PC-3 (cell line): ENCODE measurements around the gene HES1. TPM values are rescaled to one million over a fixed set of nuclear protein-coding genes. Genes with fewer than 3 reads are reported as not detected.

Source experiments
- ATAC-seq: fragments of 200-7000 bp; cut with Tn5 transposase; 2 replicates; pipeline ENCODE4 v1.9.1; 2020; ENCODE audit warnings: mild to moderate bottlenecking, moderate library complexity
- BruUV-seq: library from RNA; stranded (reverse); fragments of 400-500 nt; replicated peaks from 2 replicates; lab custom pipeline; 2021; lab: Mats Ljungman, UMichigan
- CTCF ChIA-PET: fragments of 300-600 bp; sonication (Branson Sonifier 250); formaldehyde crosslinking; loops from one replicate; lab custom pipeline; 2022; ENCODE audit warnings: antibody characterized with exemption; lab: Charles Lee
- POLR2A ChIA-PET: fragments of 300-600 bp; sonication (Branson Sonifier 250); formaldehyde crosslinking; loops from one replicate; lab custom pipeline; 2022; ENCODE audit warnings: antibody characterized with exemption; ENCODE audit not compliant: unreplicated experiment; lab: Charles Lee
- DNase-seq: peaks from one replicate; pipeline ENCODE4 v3.0.0-alpha.2; 2015
- H2AFZ ChIP-seq: fragments of 300-600 bp; sonication (generic); 2 replicates; pipeline ENCODE4 v1.6.0; 2016; ENCODE audit warnings: antibody characterized with exemption, low read length
- H3F3A ChIP-seq: fragments of 300-600 bp; sonication (generic); one replicate; pipeline ENCODE4 v1.6.0; 2017; ENCODE audit warnings: antibody characterized with exemption, low read length, control low read depth, mild to moderate bottlenecking; ENCODE audit not compliant: unreplicated experiment
- H3K27ac ChIP-seq: fragments of 300-600 bp; sonication (generic); 2 replicates; pipeline ENCODE4 v1.5.1; 2016; ENCODE audit warnings: mild to moderate bottlenecking, low read length
- H3K27me3 ChIP-seq: fragments of 300-600 bp; sonication (generic); 2 replicates; pipeline ENCODE4 v1.6.1; 2016; ENCODE audit warnings: low read length, mixed read lengths
- H3K36me3 ChIP-seq: fragments of 300-600 bp; sonication (generic); 2 replicates; pipeline ENCODE4 v1.6.1; 2016; ENCODE audit warnings: low read depth, mixed run types, low read length, mixed read lengths
- H3K4me1 ChIP-seq: fragments of 300-600 bp; sonication (generic); 2 replicates; pipeline ENCODE4 v1.5.1; 2016; ENCODE audit warnings: low read length; ENCODE audit not compliant: insufficient read depth
- H3K4me2 ChIP-seq: fragments of 300-600 bp; sonication (generic); 2 replicates; pipeline ENCODE4 v1.6.0; 2016; ENCODE audit warnings: low read length
- H3K4me3 ChIP-seq: fragments of 300-600 bp; sonication (generic); 2 replicates; pipeline ENCODE4 v1.5.1; 2016; ENCODE audit warnings: mild to moderate bottlenecking, low read length, mixed read lengths
- H3K79me2 ChIP-seq: fragments of 300-600 bp; sonication (generic); 2 replicates; pipeline ENCODE4 v1.6.1; 2017; ENCODE audit warnings: low read length, mixed read lengths
- H3K9ac ChIP-seq: fragments of 300-600 bp; sonication (generic); 2 replicates; pipeline ENCODE4 v1.6.0; 2016; ENCODE audit warnings: mild to moderate bottlenecking, low read length
- H3K9me2 ChIP-seq: fragments of 300-600 bp; sonication (generic); replicated peaks from 2 replicates; pipeline ENCODE4 v1.6.1; 2016; ENCODE audit warnings: mixed run types, low read length, mixed read lengths
- H3K9me3 ChIP-seq: fragments of 300-600 bp; sonication (generic); 2 replicates; pipeline ENCODE4 v1.6.1; 2016; ENCODE audit warnings: low read length, mixed read lengths
- H4K20me1 ChIP-seq: fragments of 300-600 bp; sonication (generic); 2 replicates; pipeline ENCODE4 v1.6.1; 2016; ENCODE audit warnings: low read length, mixed read lengths
- CTCF ChIP-seq: fragments of 300-600 bp; sonication (generic); conservative IDR thresholded peaks from 2 replicates; pipeline ENCODE4 v1.5.1; 2017; ENCODE audit warnings: antibody characterized with exemption, low read depth, mild to moderate bottlenecking, low read length
- EZH2 ChIP-seq: fragments of 300-600 bp; sonication (generic); IDR thresholded peaks from one replicate; pipeline ENCODE4 v1.6.1; 2017; ENCODE audit warnings: antibody characterized with exemption, mild to moderate bottlenecking, low read length; ENCODE audit not compliant: unreplicated experiment
- EZH2phosphoT487 ChIP-seq: fragments of 300-600 bp; sonication (generic); IDR thresholded peaks from 2 replicates; pipeline ENCODE4 v1.6.1; 2018; ENCODE audit warnings: mild to moderate bottlenecking, antibody characterized with exemption, low read length, borderline replicate concordance
- intact Hi-C: fragments of 100-400 bp; cut with micrococcal nuclease; formaldehyde crosslinking; loops from 2 replicates; pipeline ENCODE4 v1.9.0; 2023
- total RNA-seq: library from RNA; depleted of rRNA; stranded (reverse); fragments of >200 nt; gene quantifications from 2 replicates; pipeline ENCODE4 v1.2.3, GENCODE V29; 2014

Gene HES1
- total RNA-seq, 1 experiment from 2014 or later, result 906 TPM

GRCh38 chr3:194168994-194169393 is 33.0 kb downstream of the HES1 start:
- no peaks in the 10 kb centered on the region for H3K27me3 ChIP-seq
- no peak overlapping the region for H2AFZ ChIP-seq
- H3F3A ChIP-seq, result no peaks in the 10 kb centered on the region
- no peaks in the 10 kb centered on the region for H4K20me1 ChIP-seq
- DNase-seq (peak; percentile 13), ATAC-seq (peak; percentile 40)
- no TSS peak for BruUV-seq
- intact Hi-C loops, result loop anchor here (1.0 kb wide), 1 partner anchor 144 kb away; no protein-coding TSS in a partner anchor
- H3K9me3 ChIP-seq, result no peaks in the 10 kb centered on the region
- no peaks in the 10 kb centered on the region for H3K79me2 ChIP-seq
- H3K9me2 ChIP-seq, result no peaks in the 10 kb centered on the region
- ChIA-PET POLR2A (no interaction called here), CTCF (no interaction called here)
- H3K27ac ChIP-seq, result no peak overlapping the region
- H3K9ac ChIP-seq, result no peak overlapping the region
- no peak overlapping the region for H3K4me2 ChIP-seq
- no peaks in the 10 kb centered on the region for H3K36me3 ChIP-seq
- no peak overlapping the region for H3K4me3 ChIP-seq
- H3K4me1 ChIP-seq, result 0 out of 2 replicates have a peak, but pooled peaks cover 6% of the 10 kb centered on the region
- no peak for TF ChIP-seq EZH2
- TF ChIP-seq EZH2phosphoT487, result no peak
- TF ChIP-seq CTCF, result no peak

- H3K4me1 ChIP-seq, result 0 out of 2 replicates have a peak, but pooled peaks cover 6% of the 10 kb centered on the region
- H3K9me2 ChIP-seq, result no peaks in the 10 kb centered on the region
- no peak overlapping the region for H2AFZ ChIP-seq
- H3K4me2 ChIP-seq, result no peak overlapping the region
- POLR2A ChIA-PET, result interaction anchor here (0.7 kb wide), 1 partner anchor 902 kb away, joined by 4 read pairs; no protein-coding TSS in a partner anchor
- H4K20me1 ChIP-seq, result no peaks in the 10 kb centered on the region
- BruUV-seq, result no TSS peak
- TF ChIP-seq CTCF, result no peak
- TF ChIP-seq EZH2phosphoT487, result no peak
- no peak for TF ChIP-seq EZH2
- CTCF ChIA-PET, result no interaction called here
- H3K36me3 ChIP-seq, result no peaks in the 10 kb centered on the region
- no peak for DNase-seq
- no peak for ATAC-seq
- no peak overlapping the region for H3K4me3 ChIP-seq
- no peak overlapping the region for H3K9ac ChIP-seq
- intact Hi-C loops, result no loop called here
- no peak overlapping the region for H3K27ac ChIP-seq
- H3K9me3 ChIP-seq, result no peaks in the 10 kb centered on the region
- no peaks in the 10 kb centered on the region for H3K27me3 ChIP-seq
- no peaks in the 10 kb centered on the region for H3K79me2 ChIP-seq
- no peaks in the 10 kb centered on the region for H3F3A ChIP-seq
Measured at GRCh38 chr3:194169595-194169994, 33.6 kb downstream of the HES1 start.

GRCh38 chr3:194170793-194171192 is 34.8 kb downstream of the HES1 start:
- Histone ChIP-seq H3K79me2 (no peaks in the 10 kb centered on the region), H3K27me3 (no peaks in the 10 kb centered on the region), H3F3A (no peaks in the 10 kb centered on the region), H3K4me1 (0 out of 2 replicates have a peak, but pooled peaks cover 6% of the 10 kb centered on the region), H3K4me2 (no peak overlapping the region), H3K4me3 (no peak overlapping the region), H3K9ac (no peak overlapping the region), H4K20me1 (no peaks in the 10 kb centered on the region), H3K27ac (no peak overlapping the region), H3K36me3 (no peaks in the 10 kb centered on the region), H2AFZ (no peak overlapping the region), H3K9me2 (no peaks in the 10 kb centered on the region), H3K9me3 (no peaks in the 10 kb centered on the region)
- ATAC-seq (no peak), DNase-seq (no peak)
- ChIA-PET POLR2A (no interaction called here), CTCF (no interaction called here)
- TF ChIP-seq CTCF, result no peak
- TF ChIP-seq EZH2phosphoT487, result no peak
- TF ChIP-seq EZH2, result no peak
- intact Hi-C loops, result no loop called here
- no TSS peak for BruUV-seq
